Neutrophil (primary cell): Measurements from ENCODE around the gene CATSPER1.

Experiments
- H3K27ac ChIP-seq: fragments of 200-600 bp; sonication (generic); 2 replicates; pipeline ENCODE4 v1.5.1; 2016; ENCODE audit warnings: mild to moderate bottlenecking, moderate library complexity
- H3K27me3 ChIP-seq: fragments of 200-600 bp; sonication (generic); 2 replicates; pipeline ENCODE4 v1.6.0; 2016; ENCODE audit warnings: mild to moderate bottlenecking
- H3K36me3 ChIP-seq: fragments of 200-600 bp; sonication (generic); 2 replicates; pipeline ENCODE4 v1.5.1; 2017
- H3K4me1 ChIP-seq, 2 experiments: fragments of 200-600 bp in 1 of 2; sonication (generic) in 1 of 2; 1 replicate in 1 of 2; 2 replicates in 1 of 2; pipeline versions ENCODE4 v1.5.1 to v1.6.1; 2013 to 2016; ENCODE audit warnings: low read depth in 1 of 2, low read length in 1 of 2, mild to moderate bottlenecking in 1 of 2, moderate library complexity in 1 of 2; ENCODE audit not compliant: control insufficient read depth in 1 of 2, insufficient read depth in 1 of 2
- H3K4me3 ChIP-seq, 2 experiments: fragments of 200-600 bp in 1 of 2; sonication (generic) in 1 of 2; 1 replicate in 1 of 2; 2 replicates in 1 of 2; pipeline ENCODE4 v1.5.1; 2013 to 2016; ENCODE audit warnings: low read depth in 1 of 2, low read length in 1 of 2, mild to moderate bottlenecking in 1 of 2, moderate library complexity in 1 of 2
- H3K9me3 ChIP-seq: fragments of 200-600 bp; sonication (generic); 2 replicates; pipeline ENCODE4 v1.5.1; 2016
- CTCF ChIP-seq: fragments of 200-600 bp; sonication (generic); IDR thresholded peaks from 2 replicates; pipeline ENCODE4 v1.5.1; 2016; ENCODE audit warnings: antibody characterized with exemption

Gene CATSPER1

GRCh38 chr11:66004186-66004585 lies 22.1 kb downstream of the CATSPER1 start:
- no peak overlapping the region for H3K27ac ChIP-seq
- no peak for TF ChIP-seq CTCF
- no peak overlapping the region for H3K4me3 ChIP-seq
- peaks cover 12% of the 10 kb centered on the region for H3K36me3 ChIP-seq
- peaks cover 14% of the 10 kb centered on the region for H3K27me3 ChIP-seq
- H3K9me3 ChIP-seq, result no peaks in the 10 kb centered on the region
- H3K4me1 ChIP-seq, result peaks cover 16 to 25% of the 10 kb centered on the region in 2 experiments

GRCh38 chr11:66003291-66003690 lies 23.0 kb downstream of the CATSPER1 start:
- peak overlapping the region; percentile 96 for H3K27ac ChIP-seq
- H3K27me3 ChIP-seq, result peaks cover 5% of the 10 kb centered on the region
- H3K4me1 ChIP-seq, result peaks cover 16 to 25% of the 10 kb centered on the region in 2 experiments
- no peaks in the 10 kb centered on the region for H3K9me3 ChIP-seq
- TF ChIP-seq CTCF, result no peak
- peak overlapping the region; percentile 76 to 99 for H3K4me3 ChIP-seq
- peaks cover 21% of the 10 kb centered on the region for H3K36me3 ChIP-seq

- Histone ChIP-seq H3K27me3 (no peaks in the 10 kb centered on the region), H3K4me3 (peak overlapping the region; percentile 76 to 99), H3K36me3 (peaks cover 26% of the 10 kb centered on the region), H3K27ac (peak overlapping the region; percentile 96), H3K4me1 (peaks cover 16 to 25% of the 10 kb centered on the region in 2 experiments), H3K9me3 (no peaks in the 10 kb centered on the region)
- no peak for TF ChIP-seq CTCF
These were observed 23.5 kb downstream of the CATSPER1 start for GRCh38 chr11:66002648-66003225.

- peak within 1 kb of the TSS; percentile 96 for H3K27ac ChIP-seq
- peak; percentile 35 for TF ChIP-seq CTCF
- peaks cover 16 to 25% of the 10 kb centered on the region in 2 experiments for H3K4me1 ChIP-seq
- H3K36me3 ChIP-seq, result peaks cover 33% of the 10 kb centered on the region
- H3K9me3 ChIP-seq, result no peaks in the 10 kb centered on the region
- peak within 1 kb of the TSS; percentile 76 to 99 for H3K4me3 ChIP-seq
- no peaks in the 10 kb centered on the region for H3K27me3 ChIP-seq
These were observed 24.2 kb downstream of the CATSPER1 start, which contains the start of the genes BANF1 and EIF1AD for GRCh38 chr11:66001942-66002647. BANF1 (plus strand) TSS chr11:66002503; CDS start chr11:66003251, 748 bp downstream. EIF1AD (minus strand) TSS chr11:66002157; CDS start chr11:66000389, 1,768 bp downstream.

- Histone ChIP-seq H3K27me3 (no peaks in the 10 kb centered on the region), H3K4me3 (no peak overlapping the region), H3K27ac (no peak overlapping the region), H3K36me3 (peaks cover 40% of the 10 kb centered on the region), H3K9me3 (no peaks in the 10 kb centered on the region), H3K4me1 (peaks cover 8 to 16% of the 10 kb centered on the region in 2 experiments)
- no peak for TF ChIP-seq CTCF
These were observed 29.0 kb downstream of the CATSPER1 start for GRCh38 chr11:65997286-65997685.
